WTC11 (cell line): ENCODE measurements around the gene PWP2. TPM values are rescaled to one million over a fixed set of nuclear protein-coding genes. Genes with fewer than 3 reads are reported as not detected.
"Not testable (repeated sequence)": the region's sequence is repeated elsewhere in the genome, so short reads cannot be mapped to it uniquely, and the experiment has no call there.

Source experiments
- ATAC-seq: fragments of 200-7000 bp; cut with Tn5 transposase; 2 replicates; pipeline ENCODE4 v1.10.0; 2021; ENCODE audit warnings: mild to moderate bottlenecking, moderate library complexity
- Bru-seq: library from RNA; stranded (reverse); fragments of 400-500 nt; gene quantifications from one replicate; lab custom pipeline; 2021; lab: Mats Ljungman, UMichigan
- CTCF ChIA-PET: fragments of 300-600 bp; sonication (Branson Sonifier 250); formaldehyde crosslinking; loops from one replicate; lab custom pipeline; 2021; ENCODE audit warnings: antibody characterized with exemption; lab: Charles Lee
- POLR2A ChIA-PET: fragments of 350-600 bp; sonication (Branson Sonifier 250); formaldehyde crosslinking; loops from one replicate; lab custom pipeline; 2021; ENCODE audit warnings: antibody characterized with exemption; lab: Charles Lee
- DNase-seq: peaks from one replicate; pipeline ENCODE4 v3.0.0; 2021; ENCODE audit warnings: low spot score
- H3K27ac Mint-ChIP-seq: 2 replicates; pipeline ENCODE4 v1.8.0; 2021; ENCODE audit warnings: mixed read lengths
- H3K27me3 Mint-ChIP-seq: 2 replicates; pipeline ENCODE4 v1.8.0; 2021; ENCODE audit warnings: low read depth, mild to moderate bottlenecking, moderate library complexity, mixed read lengths
- H3K36me3 Mint-ChIP-seq: 2 replicates; pipeline ENCODE4 v1.8.0; 2021; ENCODE audit warnings: mixed read lengths
- H3K4me1 Mint-ChIP-seq: 2 replicates; pipeline ENCODE4 v1.8.0; 2022; ENCODE audit warnings: mixed read lengths
- H3K4me3 Mint-ChIP-seq: 2 replicates; pipeline ENCODE4 v1.8.0; 2021; ENCODE audit warnings: mild to moderate bottlenecking, moderate library complexity, mixed read lengths
- H3K9me3 Mint-ChIP-seq: 2 replicates; pipeline ENCODE4 v1.8.0; 2021; ENCODE audit warnings: mixed read lengths
- ERG ChIP-seq: fragments of 250-450 bp; sonication (Bioruptor Pico); IDR thresholded peaks from 2 replicates; pipeline ENCODE4 v1.8.0; 2021; ENCODE audit warnings: mild to moderate bottlenecking
- ETV6 ChIP-seq: sonication (generic); formaldehyde crosslinking; IDR thresholded peaks from 2 replicates; pipeline ENCODE4 v1.8.1; 2022; ENCODE audit warnings: mild to moderate bottlenecking, missing genetic modification reagents
- FOXP1 ChIP-seq: sonication (generic); formaldehyde crosslinking; IDR thresholded peaks from 2 replicates; pipeline ENCODE4 v1.8.0; 2022; ENCODE audit warnings: missing genetic modification reagents, mild to moderate bottlenecking, moderate library complexity, borderline replicate concordance
- JAZF1 ChIP-seq: fragments of 250-450 bp; sonication (Bioruptor Pico); IDR thresholded peaks from 2 replicates; pipeline ENCODE4 v1.9.0; 2021; ENCODE audit warnings: moderate library complexity, mild to moderate bottlenecking, inconsistent platforms
- NFYB ChIP-seq: sonication (generic); formaldehyde crosslinking; conservative IDR thresholded peaks from 2 replicates; pipeline ENCODE4 v1.8.0; 2022; ENCODE audit warnings: low read depth, missing genetic modification reagents
- NR2C2 ChIP-seq: sonication (generic); formaldehyde crosslinking; IDR thresholded peaks from 2 replicates; pipeline ENCODE4 v1.8.0; 2022; ENCODE audit warnings: mild to moderate bottlenecking, missing genetic modification reagents
- NR3C1 ChIP-seq: sonication (generic); formaldehyde crosslinking; conservative IDR thresholded peaks from 2 replicates; pipeline ENCODE4 v1.8.1; 2023; ENCODE audit warnings: low read depth, mild to moderate bottlenecking, missing genetic modification reagents
- ZBTB43 ChIP-seq: sonication (generic); formaldehyde crosslinking; IDR thresholded peaks from 2 replicates; pipeline ENCODE4 v1.8.1; 2023; ENCODE audit warnings: mild to moderate bottlenecking, missing genetic modification reagents
- ZNF121 ChIP-seq: sonication (generic); formaldehyde crosslinking; IDR thresholded peaks from 2 replicates; pipeline ENCODE4 v1.8.0; 2023; ENCODE audit warnings: missing genetic modification reagents
- ZNF219 ChIP-seq: sonication (generic); formaldehyde crosslinking; IDR thresholded peaks from 2 replicates; pipeline ENCODE4 v1.8.0; 2023; ENCODE audit warnings: missing genetic modification reagents, mild to moderate bottlenecking, borderline replicate concordance
- long read RNA-seq, 3 experiments: library from RNA in 1 of 3; library from capped mRNA in 1 of 3; library from polyadenylated mRNA in 1 of 3; unstranded in 2 of 3; stranded (forward) in 1 of 3; transcript quantifications; one replicate each; pipeline ENCODE4 v2.0.0, GENCODE V29; 2021
- total RNA-seq: library from RNA; stranded (reverse); gene quantifications from 3 replicates; pipeline ENCODE4 v1.2.3, GENCODE V29; 2021
- TF ChIP-seq, protein P1 (sequence below): sonication (generic); formaldehyde crosslinking; IDR thresholded peaks from 2 replicates; pipeline ENCODE4 v1.8.0; 2023; ENCODE audit warnings: missing genetic modification reagents, mild to moderate bottlenecking, borderline replicate concordance
- TF ChIP-seq, protein P2 (sequence below): sonication (generic); formaldehyde crosslinking; IDR thresholded peaks from 2 replicates; pipeline ENCODE4 v1.8.0; 2023; ENCODE audit warnings: mild to moderate bottlenecking, missing genetic modification reagents
- TF ChIP-seq, protein P3 (sequence below): sonication (generic); formaldehyde crosslinking; IDR thresholded peaks from 2 replicates; pipeline ENCODE4 v1.8.1; 2022; ENCODE audit warnings: mild to moderate bottlenecking, missing genetic modification reagents, moderate library complexity, borderline replicate concordance
- TF ChIP-seq, protein P4 (sequence below): sonication (generic); formaldehyde crosslinking; IDR thresholded peaks from 2 replicates; pipeline ENCODE4 v1.8.1; 2023; ENCODE audit warnings: mild to moderate bottlenecking, missing genetic modification reagents

Gene PWP2
- total RNA-seq = 30.6 to 41.6 TPM (median 36.3 TPM) in 3 replicates
- Bru-seq, nascent RNA = percentile 44 among the genes with signal in this experiment
- long read RNA-seq, experiment 1, transcript PWP2-201 (21 exons, 3,297 nt) = major isoform, 176 of 234 reads
- long read RNA-seq, experiment 1, partial matches to known transcripts = 33 of 234 reads
- long read RNA-seq, experiment 1, other reads (novel, unspliced or antisense) = 25 of 234 reads
- long read RNA-seq, experiment 2, transcript PWP2-201 (21 exons, 3,297 nt) = major isoform, 28 of 72 reads
- long read RNA-seq, experiment 2, partial matches to known transcripts = 36 of 72 reads
- long read RNA-seq, experiment 2, other reads (novel, unspliced or antisense) = 8 of 72 reads
- long read RNA-seq, experiment 3, transcript PWP2-201 (21 exons, 3,297 nt) = major isoform, 12 of 14 reads
- long read RNA-seq, experiment 3, partial matches to known transcripts = 1 of 14 reads
- long read RNA-seq, experiment 3, other reads (novel, unspliced or antisense) = 1 of 14 reads

- H3K36me3 Mint-ChIP-seq, CTCF ChIA-PET, H3K4me3 Mint-ChIP-seq, H3K9me3 Mint-ChIP-seq, H3K27me3 Mint-ChIP-seq, DNase-seq, H3K27ac Mint-ChIP-seq, POLR2A ChIA-PET, H3K4me1 Mint-ChIP-seq: not testable (repeated sequence)
- peak; percentile 93 for ATAC-seq
Measured at GRCh38 chr21:44107026-44107501, at the start of gene PWP2. Gene PWP2 (plus strand): TSS chr21:44107399. CDS start chr21:44107417, 18 bp downstream.

- no peak for DNase-seq
- no peak for ATAC-seq
- ChIA-PET POLR2A (no interaction called here), CTCF (interaction anchor here (1.3 kb wide), 1 partner anchor 119 kb away, joined by 3 read pairs; no protein-coding TSS in a partner anchor)
- Mint-ChIP-seq H3K4me1 (no peaks in the 10 kb centered on the region), H3K4me3 (no peak overlapping the region), H3K9me3 (no peaks in the 10 kb centered on the region), H3K27ac (peak overlapping the region; percentile 64), H3K36me3 (peaks cover 24% of the 10 kb centered on the region), H3K27me3 (no peaks in the 10 kb centered on the region)
- TF ChIP-seq, protein P1, sequence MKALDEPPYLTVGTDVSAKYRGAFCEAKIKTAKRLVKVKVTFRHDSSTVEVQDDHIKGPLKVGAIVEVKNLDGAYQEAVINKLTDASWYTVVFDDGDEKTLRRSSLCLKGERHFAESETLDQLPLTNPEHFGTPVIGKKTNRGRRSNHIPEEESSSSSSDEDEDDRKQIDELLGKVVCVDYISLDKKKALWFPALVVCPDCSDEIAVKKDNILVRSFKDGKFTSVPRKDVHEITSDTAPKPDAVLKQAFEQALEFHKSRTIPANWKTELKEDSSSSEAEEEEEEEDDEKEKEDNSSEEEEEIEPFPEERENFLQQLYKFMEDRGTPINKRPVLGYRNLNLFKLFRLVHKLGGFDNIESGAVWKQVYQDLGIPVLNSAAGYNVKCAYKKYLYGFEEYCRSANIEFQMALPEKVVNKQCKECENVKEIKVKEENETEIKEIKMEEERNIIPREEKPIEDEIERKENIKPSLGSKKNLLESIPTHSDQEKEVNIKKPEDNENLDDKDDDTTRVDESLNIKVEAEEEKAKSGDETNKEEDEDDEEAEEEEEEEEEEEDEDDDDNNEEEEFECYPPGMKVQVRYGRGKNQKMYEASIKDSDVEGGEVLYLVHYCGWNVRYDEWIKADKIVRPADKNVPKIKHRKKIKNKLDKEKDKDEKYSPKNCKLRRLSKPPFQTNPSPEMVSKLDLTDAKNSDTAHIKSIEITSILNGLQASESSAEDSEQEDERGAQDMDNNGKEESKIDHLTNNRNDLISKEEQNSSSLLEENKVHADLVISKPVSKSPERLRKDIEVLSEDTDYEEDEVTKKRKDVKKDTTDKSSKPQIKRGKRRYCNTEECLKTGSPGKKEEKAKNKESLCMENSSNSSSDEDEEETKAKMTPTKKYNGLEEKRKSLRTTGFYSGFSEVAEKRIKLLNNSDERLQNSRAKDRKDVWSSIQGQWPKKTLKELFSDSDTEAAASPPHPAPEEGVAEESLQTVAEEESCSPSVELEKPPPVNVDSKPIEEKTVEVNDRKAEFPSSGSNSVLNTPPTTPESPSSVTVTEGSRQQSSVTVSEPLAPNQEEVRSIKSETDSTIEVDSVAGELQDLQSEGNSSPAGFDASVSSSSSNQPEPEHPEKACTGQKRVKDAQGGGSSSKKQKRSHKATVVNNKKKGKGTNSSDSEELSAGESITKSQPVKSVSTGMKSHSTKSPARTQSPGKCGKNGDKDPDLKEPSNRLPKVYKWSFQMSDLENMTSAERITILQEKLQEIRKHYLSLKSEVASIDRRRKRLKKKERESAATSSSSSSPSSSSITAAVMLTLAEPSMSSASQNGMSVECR (CRISPR knock-in tag) = no peak
- no peak for TF ChIP-seq NFYB (CRISPR knock-in tag)
- no peak for TF ChIP-seq JAZF1 (CRISPR knock-in tag)
- TF ChIP-seq, protein P2, sequence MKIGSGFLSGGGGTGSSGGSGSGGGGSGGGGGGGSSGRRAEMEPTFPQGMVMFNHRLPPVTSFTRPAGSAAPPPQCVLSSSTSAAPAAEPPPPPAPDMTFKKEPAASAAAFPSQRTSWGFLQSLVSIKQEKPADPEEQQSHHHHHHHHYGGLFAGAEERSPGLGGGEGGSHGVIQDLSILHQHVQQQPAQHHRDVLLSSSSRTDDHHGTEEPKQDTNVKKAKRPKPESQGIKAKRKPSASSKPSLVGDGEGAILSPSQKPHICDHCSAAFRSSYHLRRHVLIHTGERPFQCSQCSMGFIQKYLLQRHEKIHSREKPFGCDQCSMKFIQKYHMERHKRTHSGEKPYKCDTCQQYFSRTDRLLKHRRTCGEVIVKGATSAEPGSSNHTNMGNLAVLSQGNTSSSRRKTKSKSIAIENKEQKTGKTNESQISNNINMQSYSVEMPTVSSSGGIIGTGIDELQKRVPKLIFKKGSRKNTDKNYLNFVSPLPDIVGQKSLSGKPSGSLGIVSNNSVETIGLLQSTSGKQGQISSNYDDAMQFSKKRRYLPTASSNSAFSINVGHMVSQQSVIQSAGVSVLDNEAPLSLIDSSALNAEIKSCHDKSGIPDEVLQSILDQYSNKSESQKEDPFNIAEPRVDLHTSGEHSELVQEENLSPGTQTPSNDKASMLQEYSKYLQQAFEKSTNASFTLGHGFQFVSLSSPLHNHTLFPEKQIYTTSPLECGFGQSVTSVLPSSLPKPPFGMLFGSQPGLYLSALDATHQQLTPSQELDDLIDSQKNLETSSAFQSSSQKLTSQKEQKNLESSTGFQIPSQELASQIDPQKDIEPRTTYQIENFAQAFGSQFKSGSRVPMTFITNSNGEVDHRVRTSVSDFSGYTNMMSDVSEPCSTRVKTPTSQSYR (CRISPR knock-in tag) = no peak
- TF ChIP-seq, protein P3, sequence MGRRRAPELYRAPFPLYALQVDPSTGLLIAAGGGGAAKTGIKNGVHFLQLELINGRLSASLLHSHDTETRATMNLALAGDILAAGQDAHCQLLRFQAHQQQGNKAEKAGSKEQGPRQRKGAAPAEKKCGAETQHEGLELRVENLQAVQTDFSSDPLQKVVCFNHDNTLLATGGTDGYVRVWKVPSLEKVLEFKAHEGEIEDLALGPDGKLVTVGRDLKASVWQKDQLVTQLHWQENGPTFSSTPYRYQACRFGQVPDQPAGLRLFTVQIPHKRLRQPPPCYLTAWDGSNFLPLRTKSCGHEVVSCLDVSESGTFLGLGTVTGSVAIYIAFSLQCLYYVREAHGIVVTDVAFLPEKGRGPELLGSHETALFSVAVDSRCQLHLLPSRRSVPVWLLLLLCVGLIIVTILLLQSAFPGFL (CRISPR knock-in tag) = no peak
- TF ChIP-seq ETV6 (CRISPR knock-in tag) = no peak
- TF ChIP-seq ERG (CRISPR knock-in tag) = no peak
- TF ChIP-seq, protein P4, sequence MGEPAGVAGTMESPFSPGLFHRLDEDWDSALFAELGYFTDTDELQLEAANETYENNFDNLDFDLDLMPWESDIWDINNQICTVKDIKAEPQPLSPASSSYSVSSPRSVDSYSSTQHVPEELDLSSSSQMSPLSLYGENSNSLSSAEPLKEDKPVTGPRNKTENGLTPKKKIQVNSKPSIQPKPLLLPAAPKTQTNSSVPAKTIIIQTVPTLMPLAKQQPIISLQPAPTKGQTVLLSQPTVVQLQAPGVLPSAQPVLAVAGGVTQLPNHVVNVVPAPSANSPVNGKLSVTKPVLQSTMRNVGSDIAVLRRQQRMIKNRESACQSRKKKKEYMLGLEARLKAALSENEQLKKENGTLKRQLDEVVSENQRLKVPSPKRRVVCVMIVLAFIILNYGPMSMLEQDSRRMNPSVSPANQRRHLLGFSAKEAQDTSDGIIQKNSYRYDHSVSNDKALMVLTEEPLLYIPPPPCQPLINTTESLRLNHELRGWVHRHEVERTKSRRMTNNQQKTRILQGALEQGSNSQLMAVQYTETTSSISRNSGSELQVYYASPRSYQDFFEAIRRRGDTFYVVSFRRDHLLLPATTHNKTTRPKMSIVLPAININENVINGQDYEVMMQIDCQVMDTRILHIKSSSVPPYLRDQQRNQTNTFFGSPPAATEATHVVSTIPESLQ (CRISPR knock-in tag) = no peak
- TF ChIP-seq FOXP1 = no peak
- TF ChIP-seq ZNF121 (CRISPR knock-in tag) = no peak
- no peak for TF ChIP-seq NR3C1 (CRISPR knock-in tag)
- no peak for TF ChIP-seq NR2C2 (CRISPR knock-in tag)
- TF ChIP-seq ZNF219 = no peak
- TF ChIP-seq ZBTB43 (CRISPR knock-in tag) = no peak
Measured at GRCh38 chr21:44057960-44058651, 49.1 kb upstream of the PWP2 start.
